Pulmonary artery endothelial cell (primary cell): ENCODE data around the gene EDC4. TPM values are rescaled to one million over a fixed set of nuclear protein-coding genes. Genes with fewer than 3 reads are reported as not detected.
"Not testable (repeated sequence)": the region's sequence is repeated elsewhere in the genome, so short reads cannot be mapped to it uniquely, and the experiment has no call there.

Experiments used
- DNase-seq: peaks from one replicate; pipeline ENCODE4 v3.0.0-alpha.2; 2011; ENCODE audit warnings: low read depth, low spot score
- total RNA-seq: library from RNA; depleted of rRNA; stranded (reverse); fragments of >200 nt; gene quantifications from 2 replicates; pipeline ENCODE4 v1.2.3, GENCODE V29; 2014

Gene EDC4
- total RNA-seq: 73.7 and 85.2 TPM in 2 replicates

GRCh38 chr16:67872631-67873434 lies at the start of gene EDC4:
Gene EDC4, plus strand, starts transcription at chr16:67873052. Its CDS starts 210 bp downstream, at chr16:67873262.
- no peak for DNase-seq

GRCh38 chr16:67825119-67825518 lies 47.7 kb upstream of the EDC4 start:
- DNase-seq: no peak

- no peak for DNase-seq
These were observed 46.9 kb upstream of the EDC4 start for GRCh38 chr16:67825906-67826305.

- DNase-seq: no peak
These were observed 44.2 kb upstream of the EDC4 start for GRCh38 chr16:67828651-67829050.

GRCh38 chr16:67833030-67833414 lies 39.8 kb upstream of the EDC4 start:
- no peak for DNase-seq

GRCh38 chr16:67833415-67834241 lies 39.2 kb upstream of the EDC4 start:
- no peak for DNase-seq

- no peak for DNase-seq
These were observed 38.6 kb upstream of the EDC4 start for GRCh38 chr16:67834242-67834614.

GRCh38 chr16:67837190-67837589 lies 35.7 kb upstream of the EDC4 start:
- not testable (repeated sequence) for DNase-seq

GRCh38 chr16:67837811-67838210 lies 35.0 kb upstream of the EDC4 start:
- no peak for DNase-seq

GRCh38 chr16:67841198-67841815 lies 31.5 kb upstream of the EDC4 start:
- no peak for DNase-seq

GRCh38 chr16:67841816-67842508 lies 30.9 kb upstream of the EDC4 start, which contains the start of gene THAP11:
Gene THAP11, plus strand, starts transcription at chr16:67842320. Its CDS starts 235 bp downstream, at chr16:67842555.
- DNase-seq: peak; percentile 77

GRCh38 chr16:67842509-67843342 lies 30.1 kb upstream of the EDC4 start:
- DNase-seq: no peak

GRCh38 chr16:67843343-67843765 lies 29.5 kb upstream of the EDC4 start:
- no peak for DNase-seq

GRCh38 chr16:67844497-67844896 lies 28.4 kb upstream of the EDC4 start:
- no peak for DNase-seq

- DNase-seq: no peak
These were observed 27.4 kb upstream of the EDC4 start for GRCh38 chr16:67845291-67846062.

- DNase-seq: no peak
These were observed 26.9 kb upstream of the EDC4 start for GRCh38 chr16:67846063-67846319.

GRCh38 chr16:67846320-67847063 lies 26.4 kb upstream of the EDC4 start, which contains the start of gene NUTF2:
Gene NUTF2, plus strand, starts transcription at chr16:67846933. Its CDS starts 18,198 bp downstream, at chr16:67865131.
- peak; percentile 63 for DNase-seq

- DNase-seq: no peak
These were observed 25.6 kb upstream of the EDC4 start, which contains the start of gene CENPT for GRCh38 chr16:67847064-67847861. Gene CENPT, minus strand, starts transcription at chr16:67847693. Its CDS starts 13,834 bp downstream, at chr16:67833859.
